Measurements from ENCODE around the gene ZBTB6.

The ZBTB6 gene

GRCh38 chr9:122951056-122951455, 37.9 kb upstream of the ZBTB6 start:
- H3K4me1 ChIP-seq (ENCODE audit: control insufficient read depth, insufficient read depth, low read length) = 0 out of 2 replicates have a peak, but pooled peaks cover 2% of the 10 kb centered on the region
- no peaks in the 10 kb centered on the region for H3K9me3 ChIP-seq (ENCODE audit: control insufficient read depth, insufficient read depth, low read depth, low read length)
- H3K27ac ChIP-seq (ENCODE audit: extremely low read depth, low read depth, low read length) = no peak overlapping the region
- CTCF ChIA-PET = no interaction called here
- H3K36me3 ChIP-seq (ENCODE audit: control insufficient read depth in 2 of 2, insufficient read depth in 1 of 2, low read length in 2 of 2) = no peaks in the 10 kb centered on the region
- POLR2A ChIA-PET = interaction anchor here (0.7 to 1.2 kb wide), 2 partner anchors 10 to 57 kb away, joined by 3 to 4 read pairs; partner anchors contain the start of gene RABGAP1
- no peak overlapping the region for H3K4me3 ChIP-seq (ENCODE audit: low read depth, low read length)
- TF ChIP-seq ZNF398 (tag by site-specific recombination; IDR thresholded peaks at IDR 0.05) = no peak
- TF ChIP-seq TRIM28 (IDR thresholded peaks at IDR 0.05; ENCODE audit: borderline replicate concordance, low read length) = no peak
- TF ChIP-seq ZNF704 (tag by site-specific recombination; IDR thresholded peaks at IDR 0.05) = no peak
- no peak for TF ChIP-seq GLIS2 (tag by site-specific recombination; IDR thresholded peaks at IDR 0.05)
- TF ChIP-seq ZNF664 (tag by site-specific recombination; IDR thresholded peaks at IDR 0.05) = no peak
- TF ChIP-seq ZNF433 (tag by site-specific recombination; IDR thresholded peaks at IDR 0.05; ENCODE audit: low read depth) = no peak
- TF ChIP-seq ZBTB26 (tag by site-specific recombination; optimal IDR thresholded peaks at IDR 0.05) = no peak
- TF ChIP-seq ZNF362 (tag by site-specific recombination; IDR thresholded peaks at IDR 0.05) = no peak
- no peak for TF ChIP-seq PATZ1 (tag by site-specific recombination; IDR thresholded peaks at IDR 0.05)
- TF ChIP-seq ZNF10 (tag by site-specific recombination; IDR thresholded peaks at IDR 0.05) = no peak
- TF ChIP-seq ZNF677 (tag by site-specific recombination; IDR thresholded peaks at IDR 0.05) = no peak
- TF ChIP-seq ZNF174 (tag by site-specific recombination; IDR thresholded peaks at IDR 0.05) = no peak

GRCh38 chr9:122950263-122950662, 37.1 kb upstream of the ZBTB6 start:
- POLR2A ChIA-PET = interaction anchor here (1.2 kb wide), 1 partner anchor 10 kb away, joined by 4 read pairs; the partner anchor contains the start of gene RABGAP1
- H3K27ac ChIP-seq (ENCODE audit: extremely low read depth, low read depth, low read length) = no peak overlapping the region
- no peaks in the 10 kb centered on the region for H3K9me3 ChIP-seq (ENCODE audit: control insufficient read depth, insufficient read depth, low read depth, low read length)
- H3K36me3 ChIP-seq (ENCODE audit: control insufficient read depth in 2 of 2, insufficient read depth in 1 of 2, low read length in 2 of 2) = no peaks in the 10 kb centered on the region
- CTCF ChIA-PET = no interaction called here
- no peak overlapping the region for H3K4me3 ChIP-seq (ENCODE audit: low read depth, low read length)
- 0 out of 2 replicates have a peak, but pooled peaks cover 2% of the 10 kb centered on the region for H3K4me1 ChIP-seq (ENCODE audit: control insufficient read depth, insufficient read depth, low read length)
- TF ChIP-seq ZNF426 (tag by site-specific recombination; IDR thresholded peaks at IDR 0.05) (no peak), ZNF10 (tag by site-specific recombination; IDR thresholded peaks at IDR 0.05) (no peak), ZNF248 (tag by site-specific recombination; IDR thresholded peaks at IDR 0.05) (no peak), ZNF830 (tag by site-specific recombination; IDR thresholded peaks at IDR 0.05; ENCODE audit: low read depth) (no peak), ZNF623 (tag by site-specific recombination; IDR thresholded peaks at IDR 0.05) (no peak), ZNF221 (tag by site-specific recombination; IDR thresholded peaks at IDR 0.05; ENCODE audit: borderline replicate concordance) (no peak), ZNF391 (tag by site-specific recombination; IDR thresholded peaks at IDR 0.05; ENCODE audit: borderline replicate concordance, low read depth) (no peak), WT1 (tag by site-specific recombination; IDR thresholded peaks at IDR 0.05) (no peak), HOXD13 (CRISPR knock-in tag; IDR thresholded peaks at IDR 0.05; ENCODE audit: borderline replicate concordance) (no peak), ZSCAN5A (tag by site-specific recombination; IDR thresholded peaks at IDR 0.05) (no peak)

All from HEK293 (cell line).